GM12878 (cell line): Measurements from ENCODE around the gene XCR1. TPM values are rescaled to one million over a fixed set of nuclear protein-coding genes. Genes with fewer than 3 reads are reported as not detected.

ENCODE experiments used
- ATAC-seq: fragments of 200-7000 bp; cut with Tn5 transposase; 3 replicates; pipeline ENCODE4 v1.9.1; 2020; ENCODE audit warnings: mild to moderate bottlenecking, moderate library complexity
- BruUV-seq: library from RNA; stranded (reverse); fragments of 400-500 nt; replicated peaks from 2 replicates; lab custom pipeline; 2021; lab: Mats Ljungman, UMichigan
- CTCF ChIA-PET: fragments of 300-600 bp; sonication (Branson Sonifier 250); formaldehyde crosslinking; extraction: SDS; loops from one replicate; lab custom pipeline; 2021; ENCODE audit warnings: inconsistent platforms; lab: Yijun Ruan, JAX
- POLR2A ChIA-PET: fragments of 350-600 bp; formaldehyde crosslinking; extraction: SDS; loops from one replicate; lab custom pipeline; 2021; ENCODE audit warnings: inconsistent platforms; lab: Charles Lee
- RAD21 ChIA-PET: fragments of 300-600 bp; sonication (Branson Sonifier 250); formaldehyde crosslinking; loops from one replicate; lab custom pipeline; 2023; ENCODE audit warnings: antibody characterized with exemption; ENCODE audit not compliant: unreplicated experiment; lab: Charles Lee
- SMC1A ChIA-PET: fragments of 300-600 bp; sonication (Branson Sonifier 250); formaldehyde crosslinking; loops from one replicate; lab custom pipeline; 2023; ENCODE audit not compliant: unreplicated experiment, uncharacterized antibody; lab: Charles Lee
- DNase-seq: peaks from one replicate; pipeline ENCODE4 v3.0.0-alpha.2; 2011; ENCODE audit warnings: low read depth, low spot score
- FAIRE-seq: peaks from 3 replicates; lab custom pipeline; 2011; peaks lifted over from hg19 to GRCh38; lab: Jason Lieb, UNC
- H2AFZ ChIP-seq: 2 replicates; pipeline ENCODE4 v1.6.0; 2011; ENCODE audit warnings: low read depth, low read length, control low read depth; ENCODE audit not compliant: control insufficient read depth
- H3K27ac ChIP-seq: 2 replicates; pipeline ENCODE4 v1.5.1; 2011; ENCODE audit warnings: control low read depth; ENCODE audit not compliant: control insufficient read depth, insufficient read depth
- H3K27me3 ChIP-seq, 2 experiments: replicated peaks in 1 of 2; 2 replicates each; pipeline versions ENCODE4 v1.6.0 to v1.6.1; 2011; ENCODE audit warnings: low read length in 1 of 2; ENCODE audit not compliant: control insufficient read depth in 2 of 2, insufficient read depth in 2 of 2
- H3K36me3 ChIP-seq, 2 experiments: 2 replicates each; pipeline ENCODE4 v1.5.1; 2011; ENCODE audit warnings: low read length in 1 of 2; ENCODE audit not compliant: control insufficient read depth in 2 of 2, insufficient read depth in 2 of 2
- H3K4me1 ChIP-seq: 2 replicates; pipeline ENCODE4 v1.6.1; 2011; ENCODE audit warnings: mild to moderate bottlenecking, low read length, moderate library complexity, mixed read lengths; ENCODE audit not compliant: control insufficient read depth, insufficient read depth
- H3K4me2 ChIP-seq: 2 replicates; pipeline ENCODE4 v1.6.0; 2011; ENCODE audit warnings: control low read depth; ENCODE audit not compliant: control insufficient read depth, insufficient read depth
- H3K4me3 ChIP-seq: fragments of 200-600 bp; sonication (generic); 2 replicates; pipeline ENCODE4 v1.5.1; 2016
- H3K79me2 ChIP-seq: 2 replicates; pipeline ENCODE4 v1.6.0; 2011; ENCODE audit warnings: low read length; ENCODE audit not compliant: control insufficient read depth, insufficient read depth
- H3K9ac ChIP-seq: 2 replicates; pipeline ENCODE4 v1.8.0; 2011; ENCODE audit warnings: low read length, control low read depth, mixed read lengths; ENCODE audit not compliant: control insufficient read depth, insufficient read depth
- H3K9me3 ChIP-seq: replicated peaks from 3 replicates; pipeline ENCODE4 v1.5.1; 2011; ENCODE audit warnings: mild to moderate bottlenecking, low read length; ENCODE audit not compliant: control insufficient read depth, insufficient read depth
- H4K20me1 ChIP-seq: 2 replicates; pipeline ENCODE4 v1.6.0; 2011; ENCODE audit not compliant: control insufficient read depth, insufficient read depth
- CEBPB ChIP-seq, 2 experiments: fragments of 150-350 bp in 1 of 2; IDR thresholded peaks; 2 replicates each; pipeline ENCODE4 v1.6.1; 2012 to 2014; ENCODE audit warnings: low read depth in 2 of 2, low read length in 2 of 2, borderline replicate concordance in 1 of 2, inconsistent platforms in 1 of 2
- CREB1 ChIP-seq: IDR thresholded peaks from 2 replicates; pipeline ENCODE4 v1.6.1; 2012; ENCODE audit warnings: low read depth, mild to moderate bottlenecking, inconsistent platforms
- IRF4 ChIP-seq: IDR thresholded peaks from 2 replicates; pipeline ENCODE4 v1.6.1; 2011; ENCODE audit warnings: low read depth, low read length
- JUND ChIP-seq: IDR thresholded peaks from 2 replicates; pipeline ENCODE4 v1.6.1; 2012; ENCODE audit warnings: low read depth, mild to moderate bottlenecking, low read length, improper control_type of control experiment, moderate library complexity
- KAT2A ChIP-seq: conservative IDR thresholded peaks from 2 replicates; pipeline ENCODE4 v1.6.1; 2011; ENCODE audit warnings: low read depth, low read length; ENCODE audit not compliant: control insufficient read depth
- NFYB ChIP-seq: IDR thresholded peaks from 2 replicates; pipeline ENCODE4 v1.6.1; 2011; ENCODE audit warnings: low read depth, mild to moderate bottlenecking, low read length, improper control_type of control experiment, moderate library complexity; ENCODE audit not compliant: insufficient read depth
- PAX8 ChIP-seq: fragments of 450-650 bp; IDR thresholded peaks from 2 replicates; pipeline ENCODE4 v1.6.1; 2017; ENCODE audit warnings: mild to moderate bottlenecking, moderate library complexity
- POLR2A ChIP-seq: IDR thresholded peaks from 2 replicates; pipeline ENCODE4 v1.6.1; 2011; ENCODE audit warnings: low read depth, mild to moderate bottlenecking, low read length
- RB1 ChIP-seq: fragments of 450-650 bp; formaldehyde crosslinking; IDR thresholded peaks from 2 replicates; pipeline ENCODE4 v1.6.1; 2017; ENCODE audit warnings: mild to moderate bottlenecking, borderline replicate concordance
- SREBF1 ChIP-seq: IDR thresholded peaks from 2 replicates; pipeline ENCODE4 v1.6.1; 2012; ENCODE audit warnings: mild to moderate bottlenecking, low read length
- WGBS: methylation state at CpG from one replicate; pipeline ENCODE4 v1.1.6; 2016; ENCODE audit warnings: low lambda C conversion rate; ENCODE audit not compliant: insufficient replicate concordance, insufficient coverage; ENCODE audit errors: missing lambda C conversion rate; 5-methylcytosine and 5-hydroxymethylcytosine counted together
- in situ Hi-C: fragments of 300-500 bp; cut with MboI; formaldehyde crosslinking; loops from 9 replicates; pipeline ENCODE4 v1.14.3; 2018; ENCODE audit warnings: mixed read lengths
- intact Hi-C: fragments of 100-400 bp; cut with micrococcal nuclease; formaldehyde crosslinking; loops from one replicate; pipeline ENCODE4 v1.14.2; 2022; ENCODE audit not compliant: unreplicated experiment
- polyA plus RNA-seq, 11 experiments: library from polyadenylated mRNA; depleted of rRNA in 4 of 11; unstranded in 6 of 11; stranded (reverse) in 5 of 11; fragments of >200 nt; fragmentation: Nextera tagmentation in 4 of 11; fragmentation: Illumina TruSeq in 1 of 11; extraction: Ambion mirVana in 4 of 11; extraction: Trizol in 1 of 11; gene quantifications; 1 replicate in 1 of 11; 2 replicates in 10 of 11; pipeline versions ENCODE4 v1.2.1 to v1.2.3, GENCODE V29; 2011 to 2016; ENCODE audit warnings: inconsistent platforms in 2 of 11, missing spikeins in 2 of 11, low read depth in 1 of 11
- total RNA-seq, 4 experiments: library from RNA; depleted of rRNA in 3 of 4; stranded (reverse); fragments of >200 nt in 3 of 4; fragmentation: Illumina TruSeq in 1 of 4; extraction: Trizol in 1 of 4; gene quantifications; 2 replicates each; pipeline versions ENCODE4 v1.2.1 to v1.2.3, GENCODE V29; 2013 to 2021
- TF ChIP-seq, protein P1 (sequence below): IDR thresholded peaks from 2 replicates; pipeline ENCODE4 v1.6.1; 2011; ENCODE audit warnings: mild to moderate bottlenecking, low read depth, low read length, moderate library complexity; ENCODE audit not compliant: insufficient replicate concordance
- TF ChIP-seq, protein P2 (sequence below): fragments of 450-650 bp; formaldehyde crosslinking; IDR thresholded peaks from 2 replicates; pipeline ENCODE4 v1.4.0; 2020; ENCODE audit warnings: mild to moderate bottlenecking, moderate library complexity

XCR1 gene
- total and polyA plus RNA-seq, 10 of the 15 experiments (the other 5 are each of a cell fraction or from before 2014, with no cell fraction given): 0.02 to 0.29 (median 0.13) TPM; not detected in 2

DNA sequence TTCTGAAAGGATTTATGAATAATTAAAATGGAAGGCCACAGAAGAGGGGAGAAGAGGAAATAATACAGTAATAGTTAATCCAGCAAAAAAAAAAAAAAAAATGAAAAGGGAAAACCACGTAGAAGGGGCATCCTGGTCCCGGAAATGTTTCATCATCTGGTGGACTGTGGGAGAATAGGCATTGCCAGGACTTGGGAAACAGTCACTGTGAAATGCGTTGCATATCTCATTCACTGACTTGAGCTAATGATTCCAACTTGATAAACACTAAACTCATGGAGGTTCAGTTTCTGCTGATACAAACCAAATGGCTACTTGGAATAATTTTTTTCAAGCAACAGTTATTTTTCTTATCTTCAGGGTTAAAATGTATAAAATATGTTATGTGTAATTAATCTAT, 3.2 kb downstream of the XCR1 start:
- POLR2A ChIA-PET: interaction anchor here (0.7 kb wide), 1 partner anchor 49 kb away, joined by 7 read pairs; no protein-coding TSS in a partner anchor
- SMC1A ChIA-PET: no interaction called here

More for the DNA sequence above, 3.2 kb downstream of the XCR1 start:
- H3K27me3 ChIP-seq: no peaks in the 10 kb centered on the region
- no peaks in the 10 kb centered on the region for H4K20me1 ChIP-seq
- H2AFZ ChIP-seq: no peak overlapping the region
- RAD21 ChIA-PET: no interaction called here
- DNase-seq: no peak
- WGBS: 33% methylated on average over 3 of the region's 3 CpGs
- H3K9me3 ChIP-seq: peaks cover 7% of the 10 kb centered on the region
- no peak overlapping the region for H3K27ac ChIP-seq
- no peaks in the 10 kb centered on the region for H3K36me3 ChIP-seq
- CTCF ChIA-PET: no interaction called here
- H3K4me2 ChIP-seq: no peak overlapping the region
- H3K4me3 ChIP-seq: no peak overlapping the region
- peaks cover 6% of the 10 kb centered on the region for H3K4me1 ChIP-seq
- FAIRE-seq: no peak
- H3K9ac ChIP-seq: no peak overlapping the region
- H3K79me2 ChIP-seq: no peaks in the 10 kb centered on the region
- intact Hi-C loops (no loop called here), in situ Hi-C loops (no loop called here)
- BruUV-seq: no TSS peak
- TF ChIP-seq IRF4: no peak
- TF ChIP-seq PAX8: no peak
- TF ChIP-seq, protein P1, sequence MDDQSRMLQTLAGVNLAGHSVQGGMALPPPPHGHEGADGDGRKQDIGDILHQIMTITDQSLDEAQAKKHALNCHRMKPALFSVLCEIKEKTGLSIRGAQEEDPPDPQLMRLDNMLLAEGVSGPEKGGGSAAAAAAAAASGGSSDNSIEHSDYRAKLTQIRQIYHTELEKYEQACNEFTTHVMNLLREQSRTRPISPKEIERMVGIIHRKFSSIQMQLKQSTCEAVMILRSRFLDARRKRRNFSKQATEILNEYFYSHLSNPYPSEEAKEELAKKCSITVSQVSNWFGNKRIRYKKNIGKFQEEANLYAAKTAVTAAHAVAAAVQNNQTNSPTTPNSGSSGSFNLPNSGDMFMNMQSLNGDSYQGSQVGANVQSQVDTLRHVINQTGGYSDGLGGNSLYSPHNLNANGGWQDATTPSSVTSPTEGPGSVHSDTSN: no peak
- TF ChIP-seq, protein P2, sequence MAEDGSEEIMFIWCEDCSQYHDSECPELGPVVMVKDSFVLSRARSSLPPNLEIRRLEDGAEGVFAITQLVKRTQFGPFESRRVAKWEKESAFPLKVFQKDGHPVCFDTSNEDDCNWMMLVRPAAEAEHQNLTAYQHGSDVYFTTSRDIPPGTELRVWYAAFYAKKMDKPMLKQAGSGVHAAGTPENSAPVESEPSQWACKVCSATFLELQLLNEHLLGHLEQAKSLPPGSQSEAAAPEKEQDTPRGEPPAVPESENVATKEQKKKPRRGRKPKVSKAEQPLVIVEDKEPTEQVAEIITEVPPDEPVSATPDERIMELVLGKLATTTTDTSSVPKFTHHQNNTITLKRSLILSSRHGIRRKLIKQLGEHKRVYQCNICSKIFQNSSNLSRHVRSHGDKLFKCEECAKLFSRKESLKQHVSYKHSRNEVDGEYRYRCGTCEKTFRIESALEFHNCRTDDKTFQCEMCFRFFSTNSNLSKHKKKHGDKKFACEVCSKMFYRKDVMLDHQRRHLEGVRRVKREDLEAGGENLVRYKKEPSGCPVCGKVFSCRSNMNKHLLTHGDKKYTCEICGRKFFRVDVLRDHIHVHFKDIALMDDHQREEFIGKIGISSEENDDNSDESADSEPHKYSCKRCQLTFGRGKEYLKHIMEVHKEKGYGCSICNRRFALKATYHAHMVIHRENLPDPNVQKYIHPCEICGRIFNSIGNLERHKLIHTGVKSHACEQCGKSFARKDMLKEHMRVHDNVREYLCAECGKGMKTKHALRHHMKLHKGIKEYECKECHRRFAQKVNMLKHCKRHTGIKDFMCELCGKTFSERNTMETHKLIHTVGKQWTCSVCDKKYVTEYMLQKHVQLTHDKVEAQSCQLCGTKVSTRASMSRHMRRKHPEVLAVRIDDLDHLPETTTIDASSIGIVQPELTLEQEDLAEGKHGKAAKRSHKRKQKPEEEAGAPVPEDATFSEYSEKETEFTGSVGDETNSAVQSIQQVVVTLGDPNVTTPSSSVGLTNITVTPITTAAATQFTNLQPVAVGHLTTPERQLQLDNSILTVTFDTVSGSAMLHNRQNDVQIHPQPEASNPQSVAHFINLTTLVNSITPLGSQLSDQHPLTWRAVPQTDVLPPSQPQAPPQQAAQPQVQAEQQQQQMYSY (CRISPR knock-in tag): no peak
- no peak for TF ChIP-seq CEBPB (IDR thresholded peaks at IDR 0.05; ENCODE audit: borderline replicate concordance in 1 of 2, low read depth in 2 of 2, low read length in 2 of 2)
- no peak for TF ChIP-seq SREBF1
- TF ChIP-seq RB1: no peak
- no peak for TF ChIP-seq NFYB
- no peak for TF ChIP-seq CREB1
- no peak for TF ChIP-seq KAT2A
- TF ChIP-seq JUND: no peak
- TF ChIP-seq POLR2A: no peak
- no peak for ATAC-seq
